ENCODE measurements around the gene RNF13.
"Not testable (repeated sequence)": the region's sequence is repeated elsewhere in the genome, so short reads cannot be mapped to it uniquely, and the experiment has no call there.

The RNF13 gene

DNA sequence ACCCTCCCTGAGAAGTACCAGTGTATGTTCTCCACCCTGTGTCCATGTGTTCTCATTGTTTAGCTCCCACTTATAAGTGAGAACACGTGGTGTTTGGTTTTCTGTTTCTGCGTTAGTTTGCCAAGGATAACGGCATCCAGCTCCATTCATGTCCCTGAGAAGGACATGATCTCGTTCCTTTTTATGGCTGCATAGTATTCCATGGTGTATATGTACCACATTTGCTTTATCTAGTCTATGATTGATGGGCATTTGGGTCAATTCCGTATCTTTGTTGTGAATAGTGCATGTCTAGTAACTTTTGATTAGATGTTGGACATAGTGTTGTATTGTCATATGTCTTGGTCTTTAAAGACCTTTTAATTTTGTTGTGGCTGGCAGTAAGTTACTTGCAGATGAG lies 70.8 kb downstream of the RNF13 start:
- DNase-seq; in situ Hi-C loops (cut with MboI; ENCODE audit: low pct_unique_long_range_greater_than_20kb, low sequenced_read_pairs): not testable (repeated sequence)

DNA sequence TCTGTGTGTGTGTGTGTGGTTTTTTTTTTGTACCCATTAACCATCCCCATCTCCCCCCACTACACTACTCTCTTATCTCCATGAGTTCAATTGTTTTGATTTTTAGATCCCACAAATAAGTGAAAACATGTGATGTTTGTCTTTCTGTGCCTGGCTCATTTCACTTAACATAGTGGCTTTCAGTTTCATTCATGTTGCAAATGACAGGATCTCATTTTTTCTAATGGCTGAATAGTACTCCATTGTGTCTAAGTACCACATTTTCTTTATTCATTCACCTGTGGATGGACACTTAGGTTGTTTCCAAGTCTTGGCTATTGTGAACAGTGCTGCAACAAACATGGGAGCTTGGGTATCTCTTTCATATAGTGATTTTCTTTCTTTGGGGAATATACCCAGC lies 71.8 kb downstream of the RNF13 start:
- in situ Hi-C loops (cut with MboI; ENCODE audit: low pct_unique_long_range_greater_than_20kb, low sequenced_read_pairs); DNase-seq: not testable (repeated sequence)

DNA sequence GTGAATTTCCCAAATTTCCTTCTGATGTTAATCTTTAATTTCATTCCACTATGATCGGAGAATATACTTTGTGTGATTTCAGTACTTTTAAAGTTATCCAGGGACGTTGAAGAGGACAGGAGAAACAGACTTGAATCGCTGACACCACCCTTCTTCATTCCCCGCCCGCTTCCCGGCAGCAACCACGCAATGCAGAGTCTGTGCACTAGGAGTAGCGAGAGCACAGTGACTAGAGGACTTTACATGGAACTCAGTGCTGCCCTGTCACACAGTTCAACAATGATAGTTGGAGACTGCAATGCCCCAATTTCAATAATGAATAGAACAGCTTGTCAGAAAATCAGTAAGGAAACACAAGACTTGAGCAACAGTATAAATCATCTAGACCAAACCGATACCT lies 73.9 kb downstream of the RNF13 start:
- in situ Hi-C loops (cut with MboI; ENCODE audit: low pct_unique_long_range_greater_than_20kb, low sequenced_read_pairs) = no loop called here
- no peak for DNase-seq

DNA sequence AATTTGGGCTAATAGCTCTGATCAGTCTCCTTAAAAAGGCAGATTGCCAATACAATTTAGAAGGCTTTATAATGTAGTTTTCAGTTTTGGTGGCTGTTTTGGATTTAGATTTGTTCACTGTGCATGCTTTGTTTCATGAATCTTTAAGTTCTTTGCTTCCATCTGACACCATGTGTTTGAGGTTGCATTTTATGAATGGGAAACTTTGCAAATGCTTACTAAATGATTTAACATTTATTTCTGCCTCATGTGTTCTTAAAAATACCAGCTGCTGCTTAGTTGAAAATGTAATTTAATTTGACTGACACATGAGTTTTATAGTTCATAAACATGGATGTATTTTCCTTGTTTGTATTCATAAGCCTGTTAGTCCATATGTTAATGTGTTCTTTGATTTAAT lies 78.6 kb downstream of the RNF13 start:
- in situ Hi-C loops (cut with MboI; ENCODE audit: low pct_unique_long_range_greater_than_20kb, low sequenced_read_pairs) = no loop called here
- DNase-seq = no peak

DNA sequence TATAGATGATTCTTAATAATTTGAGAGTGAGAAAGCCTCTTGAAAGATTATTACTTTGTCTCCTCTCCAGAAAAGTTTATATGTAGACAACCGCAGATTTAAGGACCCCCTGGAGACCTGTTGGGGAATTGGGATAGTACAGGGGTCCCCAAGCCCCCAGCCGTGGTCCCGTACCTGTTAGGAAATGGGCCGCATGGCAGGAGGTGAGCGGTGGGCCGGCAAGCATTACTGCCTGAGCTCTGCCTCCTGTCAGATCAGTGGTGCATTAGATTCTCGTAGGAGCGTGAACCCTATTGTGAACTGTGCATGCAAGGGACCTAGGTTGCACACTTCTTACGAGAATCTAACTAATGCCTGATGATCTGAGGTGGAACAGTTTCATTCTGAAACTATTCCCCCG lies 79.4 kb downstream of the RNF13 start:
- no peak for DNase-seq
- in situ Hi-C loops (cut with MboI; ENCODE audit: low pct_unique_long_range_greater_than_20kb, low sequenced_read_pairs) = no loop called here

DNA sequence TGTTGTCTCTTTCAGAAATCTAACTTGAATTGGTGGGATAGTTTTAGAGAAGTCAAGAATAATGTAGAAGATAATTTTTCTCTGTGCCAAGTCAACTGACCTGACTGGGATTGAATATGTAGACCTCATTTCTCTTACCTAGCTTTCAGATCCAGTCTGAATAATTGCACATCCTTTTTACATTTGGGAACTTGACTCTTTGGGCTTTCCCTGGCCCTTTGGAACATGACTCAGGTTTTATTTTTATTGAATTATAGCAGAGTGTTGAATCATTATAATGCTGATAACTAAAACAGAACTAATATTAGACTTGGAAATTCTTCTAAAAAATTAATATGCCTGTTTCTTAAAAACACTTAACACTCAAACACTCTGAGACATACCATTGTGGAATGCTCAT lies 81.2 kb downstream of the RNF13 start:
- in situ Hi-C loops (cut with MboI; ENCODE audit: low pct_unique_long_range_greater_than_20kb, low sequenced_read_pairs) = no loop called here
- DNase-seq = no peak

DNA sequence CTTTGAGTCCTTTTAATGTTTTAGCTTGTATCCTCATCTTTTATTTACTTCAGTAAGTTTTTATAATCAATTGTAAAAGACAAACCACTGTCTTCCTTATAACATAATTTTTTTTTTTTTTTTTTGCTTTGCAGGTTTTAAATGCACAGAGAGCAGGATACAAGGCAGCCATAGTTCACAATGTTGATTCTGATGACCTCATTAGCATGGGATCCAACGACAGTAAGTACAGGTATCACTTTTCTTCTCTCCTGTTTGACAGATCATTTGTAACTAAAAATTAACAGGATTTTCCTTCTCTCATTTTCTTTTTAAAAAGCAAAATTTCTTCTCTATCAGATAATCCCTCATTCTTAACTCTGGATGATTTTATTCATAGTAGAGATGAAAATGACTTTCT lies 82.3 kb downstream of the RNF13 start:
- DNase-seq = no peak

DNA sequence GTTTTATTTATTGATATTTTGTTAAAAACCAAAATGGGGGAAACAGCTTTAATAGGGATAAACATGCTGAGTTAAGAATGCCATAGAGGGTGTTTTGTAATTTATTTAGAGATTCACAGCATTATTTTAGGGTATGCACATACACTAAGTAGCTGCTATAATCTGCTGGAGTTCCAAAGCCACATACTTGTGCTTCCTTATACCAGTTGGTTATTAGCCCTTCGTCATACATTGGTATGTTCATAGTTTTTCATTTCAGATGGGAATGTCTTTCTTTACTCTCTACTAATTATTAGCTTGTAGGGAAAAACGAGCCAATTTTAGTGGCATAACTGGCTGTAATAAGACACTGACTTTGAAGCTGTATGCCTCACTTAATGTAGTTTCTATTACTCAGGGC lies 82.8 kb downstream of the RNF13 start:
- no peak for DNase-seq
- in situ Hi-C loops (cut with MboI; ENCODE audit: low pct_unique_long_range_greater_than_20kb, low sequenced_read_pairs) = no loop called here

More for the DNA sequence above, 82.3 kb downstream of the RNF13 start:
- in situ Hi-C loops (cut with MboI; ENCODE audit: low pct_unique_long_range_greater_than_20kb, low sequenced_read_pairs) = no loop called here

DNA sequence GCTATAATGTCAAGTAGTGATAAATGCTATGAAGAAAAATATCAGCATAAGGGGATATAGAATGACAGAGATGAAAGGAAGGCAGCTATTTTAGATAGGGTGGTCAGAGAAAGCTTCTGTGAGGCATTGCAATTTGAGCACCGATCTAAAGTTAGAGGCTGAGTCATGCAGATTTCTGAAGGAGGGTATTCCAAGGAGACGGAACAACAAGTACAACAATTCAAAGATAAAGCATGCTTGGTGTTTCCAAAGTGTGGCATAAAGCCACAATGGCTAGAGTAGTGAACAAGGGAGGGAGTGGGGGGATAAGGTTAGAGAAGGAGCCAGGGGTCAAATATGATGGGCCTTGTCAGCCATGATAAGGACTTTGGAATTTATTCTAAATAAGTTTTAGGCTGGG lies 85.8 kb downstream of the RNF13 start:
- no peak for DNase-seq
- in situ Hi-C loops (cut with MboI; ENCODE audit: low pct_unique_long_range_greater_than_20kb, low sequenced_read_pairs) = no loop called here

DNA sequence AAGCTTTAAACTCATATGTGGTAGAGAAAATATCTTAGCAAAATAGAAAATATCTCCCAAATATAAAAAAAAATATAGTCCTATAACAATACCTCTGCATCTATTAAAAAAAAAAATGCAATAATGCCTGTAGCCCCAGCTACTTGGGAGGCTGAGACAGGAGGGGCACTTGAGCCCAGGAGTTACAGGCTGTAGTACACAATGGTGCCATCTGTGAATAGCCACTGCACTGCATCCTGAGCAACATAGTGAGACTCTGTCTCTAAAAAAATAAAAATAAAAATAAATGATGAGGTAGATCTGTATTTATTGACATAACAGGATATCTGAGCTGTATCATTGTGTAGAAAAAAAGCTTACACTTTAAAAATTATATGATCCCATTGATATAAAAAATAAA lies 87.3 kb downstream of the RNF13 start:
- DNase-seq = no peak
- in situ Hi-C loops (cut with MboI; ENCODE audit: low pct_unique_long_range_greater_than_20kb, low sequenced_read_pairs) = no loop called here

DNA sequence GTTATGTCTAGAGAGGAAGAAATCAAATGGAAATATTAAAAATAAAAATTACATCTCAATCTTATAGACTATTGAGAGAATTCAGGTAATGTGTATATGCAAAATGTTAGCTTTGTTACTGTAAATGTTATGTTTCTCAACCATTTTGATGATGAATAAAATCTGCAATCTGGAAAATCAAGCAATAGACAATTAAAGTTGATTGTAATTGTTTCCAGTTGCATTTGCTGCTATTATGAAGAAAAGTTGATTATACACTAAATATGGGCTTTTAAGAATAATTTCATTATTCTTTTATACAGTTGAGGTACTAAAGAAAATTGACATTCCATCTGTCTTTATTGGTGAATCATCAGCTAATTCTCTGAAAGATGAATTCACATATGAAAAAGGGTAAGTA lies 88.8 kb downstream of the RNF13 start:
- DNase-seq = no peak
- in situ Hi-C loops (cut with MboI; ENCODE audit: low pct_unique_long_range_greater_than_20kb, low sequenced_read_pairs) = no loop called here

DNA sequence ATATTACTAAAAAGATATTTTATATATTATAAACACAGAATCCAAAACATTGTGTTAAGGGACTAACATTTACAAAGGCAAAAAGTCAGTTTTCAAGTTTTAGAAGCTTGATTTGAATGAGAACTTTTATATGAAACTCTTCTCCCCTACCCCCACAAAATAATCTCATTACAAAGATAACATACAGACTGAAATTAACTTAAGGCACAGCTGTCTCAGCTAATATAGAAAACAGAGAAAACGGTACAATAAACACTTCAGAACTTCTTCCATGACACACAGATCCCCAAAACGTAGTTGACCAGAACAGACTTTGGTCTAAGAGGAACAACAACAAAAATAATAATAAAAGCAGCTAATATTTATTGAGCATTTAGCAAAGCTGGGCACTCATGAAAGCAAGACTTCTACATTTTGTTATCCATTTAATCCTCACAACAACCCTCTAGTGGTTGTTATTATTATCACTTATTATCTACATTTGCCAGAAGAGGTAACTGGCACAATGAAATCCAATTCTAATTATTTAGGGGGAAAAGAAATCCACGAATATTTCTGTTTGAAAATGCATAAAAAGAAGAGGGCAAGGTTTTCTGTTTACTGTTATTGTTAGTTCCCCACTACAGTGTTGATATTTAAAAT lies 89.6 kb downstream of the RNF13 start:
- in situ Hi-C loops (cut with MboI; ENCODE audit: low pct_unique_long_range_greater_than_20kb, low sequenced_read_pairs) = no loop called here

DNA sequence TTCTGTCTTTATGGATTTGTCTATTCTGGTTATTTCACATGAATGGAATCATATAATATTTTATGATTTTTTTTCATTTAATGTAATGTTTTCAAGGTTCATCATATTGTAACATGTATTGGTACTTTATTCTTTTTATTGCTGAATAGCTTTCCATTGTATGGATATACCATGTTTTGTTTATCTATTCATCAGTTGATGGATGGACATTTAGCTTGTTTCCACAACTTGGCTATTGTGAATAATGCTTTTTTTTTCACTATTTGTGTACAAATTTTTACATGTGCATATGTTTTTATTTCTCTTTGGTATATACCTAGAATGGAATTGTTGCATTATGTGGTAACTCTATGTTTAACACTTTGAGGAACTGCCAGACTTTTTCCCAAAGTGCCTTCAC lies 93.0 kb downstream of the RNF13 start:
- DNase-seq = no peak

More for the DNA sequence above, 89.6 kb downstream of the RNF13 start:
- peak; percentile 3 for DNase-seq

DNA sequence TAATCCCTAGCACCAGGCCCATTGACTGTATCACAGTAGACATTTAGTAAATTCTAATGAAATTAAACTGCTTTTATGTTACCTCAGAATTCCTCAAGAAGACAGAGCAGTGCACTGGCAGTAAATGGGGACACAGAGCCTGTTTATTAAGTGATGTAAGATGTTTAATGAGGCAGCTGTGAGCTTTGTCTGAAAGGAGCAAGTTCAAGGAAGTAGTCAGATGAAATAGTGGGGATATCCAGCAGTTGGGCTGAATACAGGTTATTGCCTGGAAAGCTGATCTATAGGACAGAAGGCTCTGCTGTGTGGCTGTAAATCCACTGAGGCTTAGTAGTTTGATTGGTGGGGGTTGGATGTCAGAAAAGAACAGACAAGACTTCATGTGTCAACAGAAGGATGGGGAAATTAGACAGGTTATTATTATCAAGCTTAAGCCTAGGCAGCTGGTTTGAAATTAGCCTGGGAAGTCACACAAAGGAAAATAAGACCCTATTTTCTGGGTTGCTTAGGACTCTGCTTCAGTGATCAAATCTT lies 95.5 kb downstream of the RNF13 start:
- no peak for DNase-seq
- in situ Hi-C loops (cut with MboI; ENCODE audit: low pct_unique_long_range_greater_than_20kb, low sequenced_read_pairs) = no loop called here

More for the DNA sequence above, 93.0 kb downstream of the RNF13 start:
- in situ Hi-C loops (cut with MboI; ENCODE audit: low pct_unique_long_range_greater_than_20kb, low sequenced_read_pairs) = no loop called here

DNA sequence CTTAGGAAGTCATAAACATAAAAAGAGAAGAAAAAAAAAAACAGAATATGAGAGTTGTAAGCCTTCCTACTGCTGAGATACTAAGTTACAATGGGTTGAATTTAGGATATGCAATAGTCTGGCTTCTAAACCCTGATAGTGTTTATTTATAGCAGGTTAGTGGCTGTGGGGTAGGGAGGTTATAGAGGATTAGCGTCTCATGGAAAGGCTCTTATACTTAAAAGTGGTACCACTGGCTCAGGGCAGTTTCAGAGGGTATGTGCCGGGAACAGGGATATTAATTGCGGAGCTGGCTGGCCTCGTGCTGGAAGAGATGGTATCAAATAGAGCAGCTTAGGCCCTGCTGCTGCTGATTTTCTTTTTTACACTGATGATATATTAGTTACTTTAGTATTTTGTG lies 96.9 kb downstream of the RNF13 start:
- DNase-seq = no peak
- in situ Hi-C loops (cut with MboI; ENCODE audit: low pct_unique_long_range_greater_than_20kb, low sequenced_read_pairs) = no loop called here

DNA sequence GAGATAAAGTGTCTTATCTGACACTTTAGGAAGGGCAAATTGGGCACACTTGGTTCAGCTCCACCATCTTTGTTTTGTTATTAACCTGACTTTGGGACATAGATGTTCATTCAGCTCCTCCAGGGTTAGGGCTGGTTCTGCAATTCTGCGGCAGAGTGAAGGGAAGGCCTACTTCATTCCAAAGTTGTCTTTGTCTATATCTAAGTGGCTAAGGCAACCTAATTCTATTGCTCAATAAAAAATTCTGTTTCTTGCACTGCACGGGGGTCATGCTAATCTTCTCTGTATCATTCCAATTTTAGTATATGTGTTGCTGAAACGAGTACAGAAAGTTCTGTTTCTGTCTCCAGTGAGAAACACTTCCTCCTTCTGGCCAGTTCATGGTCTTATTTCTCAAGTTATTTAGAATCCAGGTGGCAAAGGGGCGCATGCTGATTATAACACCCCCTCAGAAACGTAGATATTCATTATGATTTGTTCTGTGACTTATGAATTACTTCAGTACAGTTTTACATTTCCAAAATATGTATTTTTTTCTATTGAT lies 104.2 kb downstream of the RNF13 start:
- DNase-seq = no peak
- in situ Hi-C loops (cut with MboI; ENCODE audit: low pct_unique_long_range_greater_than_20kb, low sequenced_read_pairs) = no loop called here

DNA sequence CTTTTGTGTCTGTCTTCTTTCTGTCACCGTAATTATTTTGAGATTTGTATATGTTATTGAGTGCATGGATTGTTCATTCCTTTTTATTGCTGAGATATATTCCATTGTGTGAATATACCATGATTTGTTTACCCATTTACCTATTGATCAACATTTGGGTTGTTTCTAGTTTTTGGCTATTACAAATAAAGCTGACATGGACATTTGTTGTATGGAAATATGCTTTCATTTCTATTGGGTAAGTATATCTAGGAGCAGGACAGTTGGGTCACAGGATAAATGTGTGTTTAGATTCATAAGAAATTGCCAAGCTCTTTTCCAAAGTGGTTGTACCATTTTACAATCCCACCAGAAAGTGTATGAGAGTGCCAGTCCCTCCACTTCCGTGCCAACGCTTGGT lies 106.5 kb downstream of the RNF13 start:
- in situ Hi-C loops (cut with MboI; ENCODE audit: low pct_unique_long_range_greater_than_20kb, low sequenced_read_pairs) = no loop called here
- DNase-seq = no peak

DNA sequence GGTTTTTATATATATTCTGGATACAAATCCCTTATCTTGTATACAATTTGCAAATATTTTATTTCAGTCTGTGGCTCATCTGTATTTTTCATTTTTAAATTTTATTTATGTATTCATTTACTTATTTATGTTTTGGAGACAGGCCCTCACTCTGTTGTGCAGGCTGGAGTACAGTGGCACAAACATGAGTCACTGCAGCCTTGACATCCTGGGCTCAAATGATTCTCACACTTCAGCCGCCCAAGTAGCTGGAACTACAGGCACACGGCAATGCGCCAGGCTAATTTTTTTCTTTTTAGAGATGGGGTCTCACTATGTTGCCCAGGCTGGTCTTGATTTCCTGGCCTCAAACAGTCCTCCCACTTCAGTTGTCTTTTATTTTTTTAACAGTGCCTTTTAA lies 107.1 kb downstream of the RNF13 start:
- in situ Hi-C loops (cut with MboI; ENCODE audit: low pct_unique_long_range_greater_than_20kb, low sequenced_read_pairs) = no loop called here
- no peak for DNase-seq

DNA sequence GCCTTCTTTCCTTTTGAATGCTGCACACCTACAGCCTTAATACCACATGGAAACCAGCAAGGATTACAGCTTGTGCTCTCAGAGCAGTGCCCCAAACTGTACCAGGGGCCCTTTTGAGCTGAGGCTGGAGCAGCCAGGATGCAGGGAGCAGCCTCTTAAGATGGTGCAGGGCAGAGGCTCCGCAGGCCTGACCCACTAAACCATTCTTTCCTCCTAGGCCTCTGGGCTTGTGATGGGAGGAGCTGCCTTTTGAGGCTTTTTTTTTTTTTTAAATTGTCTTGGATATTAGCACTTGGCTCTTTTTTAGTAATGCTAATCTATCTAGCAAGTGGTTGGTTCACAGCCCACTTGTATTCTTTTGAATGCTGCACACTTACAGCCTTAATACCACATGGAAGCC lies 120.0 kb downstream of the RNF13 start:
- DNase-seq = no peak
- in situ Hi-C loops (cut with MboI; ENCODE audit: low pct_unique_long_range_greater_than_20kb, low sequenced_read_pairs) = no loop called here

DNA sequence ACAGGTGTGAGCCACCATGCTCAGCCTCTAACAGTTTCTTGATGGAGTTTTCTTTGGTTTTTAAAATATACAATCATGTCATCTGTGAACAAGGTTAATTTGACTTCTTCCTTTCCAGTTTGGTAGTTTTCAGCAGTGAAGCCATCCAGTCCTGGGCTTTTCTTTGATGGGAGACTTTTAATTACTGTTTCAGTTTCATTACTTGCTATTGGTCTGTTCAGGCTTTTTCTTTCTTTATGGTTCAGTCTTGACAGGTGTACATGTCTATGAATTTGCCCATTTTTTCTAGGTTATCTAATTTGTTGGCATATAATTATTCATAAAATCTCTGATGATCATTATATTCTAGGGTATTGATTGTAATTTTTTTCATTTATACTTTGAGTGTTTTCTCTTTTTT lies 120.8 kb downstream of the RNF13 start:
- no peak for DNase-seq
- in situ Hi-C loops (cut with MboI; ENCODE audit: low pct_unique_long_range_greater_than_20kb, low sequenced_read_pairs) = no loop called here

DNA sequence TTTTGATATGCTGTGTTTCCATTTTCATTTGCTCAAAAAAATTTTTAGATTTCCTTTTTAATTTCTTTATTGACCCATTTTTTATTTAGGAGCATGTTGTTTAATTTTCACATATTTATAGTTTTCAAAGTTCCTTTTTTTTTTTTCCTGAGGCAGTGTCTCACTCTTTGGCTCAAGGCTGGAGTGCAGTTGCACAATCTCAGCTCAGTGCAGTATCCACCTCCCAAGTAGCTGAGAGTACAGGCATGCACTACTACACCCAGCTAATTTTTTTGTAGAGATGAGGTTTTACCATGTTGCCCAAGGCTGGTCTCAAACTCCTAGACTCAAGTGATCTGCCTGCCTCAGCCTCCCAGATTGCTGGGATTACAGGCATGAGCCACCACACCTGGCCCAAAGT lies 121.5 kb downstream of the RNF13 start:
- DNase-seq = peak; percentile 27
- in situ Hi-C loops (cut with MboI; ENCODE audit: low pct_unique_long_range_greater_than_20kb, low sequenced_read_pairs) = no loop called here

Measured in KBM-7 (cell line).